GM19468 (cell line): ENCODE data around the gene ACOXL.
"Not testable (repeated sequence)": the region's sequence is repeated elsewhere in the genome, so short reads cannot be mapped to it uniquely, and the experiment has no call there.

Experiments
- ATAC-seq: cut with Tn5 transposase; IDR thresholded peaks from one replicate; pipeline ENCODE4 v1.9.1; 2021; ENCODE audit warnings: mild to moderate bottlenecking, moderate library complexity, moderate number of reproducible peaks; ENCODE audit not compliant: unreplicated experiment; ENCODE audit errors: extremely low read depth

The ACOXL gene

GRCh38 chr2:110732422-110733413, at the start of gene ACOXL:
TSS of gene ACOXL (plus strand) at chr2:110732573. CDS start at chr2:110768390, 35,817 bp downstream.
- no peak for ATAC-seq

GRCh38 chr2:110682872-110683271, 49.5 kb upstream of the ACOXL start:
- ATAC-seq = no peak

- not testable (repeated sequence) for ATAC-seq
Observed at GRCh38 chr2:110687775-110688484, 44.4 kb upstream of the ACOXL start.

- no peak for ATAC-seq
Observed at GRCh38 chr2:110688594-110689091, 43.7 kb upstream of the ACOXL start.

GRCh38 chr2:110690083-110690965, 42.0 kb upstream of the ACOXL start:
- ATAC-seq = no peak

- ATAC-seq = no peak
Observed at GRCh38 chr2:110691612-110692258, 40.6 kb upstream of the ACOXL start.

- ATAC-seq = not testable (repeated sequence)
Observed at GRCh38 chr2:110695146-110695898, 37.1 kb upstream of the ACOXL start.

- ATAC-seq = not testable (repeated sequence)
Observed at GRCh38 chr2:110698253-110698652, 34.1 kb upstream of the ACOXL start.

- no peak for ATAC-seq
Observed at GRCh38 chr2:110702514-110703380, 29.6 kb upstream of the ACOXL start.

- ATAC-seq = no peak
Observed at GRCh38 chr2:110707386-110707965, 24.9 kb upstream of the ACOXL start.

GRCh38 chr2:110708455-110708854, 23.9 kb upstream of the ACOXL start:
- ATAC-seq = no peak

GRCh38 chr2:110712737-110713136, 19.6 kb upstream of the ACOXL start:
- ATAC-seq = no peak

- ATAC-seq = no peak
Observed at GRCh38 chr2:110713513-110714362, 18.6 kb upstream of the ACOXL start.

GRCh38 chr2:110714452-110715224, 17.7 kb upstream of the ACOXL start:
- no peak for ATAC-seq

GRCh38 chr2:110716959-110717645, 15.3 kb upstream of the ACOXL start:
- no peak for ATAC-seq
